Thoracic aorta endothelial cell (primary cell): ENCODE data around the gene PAPLN. TPM values are rescaled to one million over a fixed set of nuclear protein-coding genes. Genes with fewer than 3 reads are reported as not detected.

Experiments
- small RNA-seq: library from RNA; depleted of rRNA; stranded (forward); fragments of <200 nt; gene quantifications from one replicate; pipeline ENCODE3, GENCODE V24; 2012
- total RNA-seq: library from RNA; depleted of rRNA; stranded (reverse); fragments of >200 nt; gene quantifications from 2 replicates; pipeline ENCODE4 v1.2.3, GENCODE V29; 2012

The PAPLN gene
- total RNA-seq, result 1.1 and 1.5 TPM in 2 replicates

GRCh38 chr14:73237219-73237785 lies at the start of gene PAPLN:
Gene PAPLN, plus strand, starts transcription at chr14:73237506. Its CDS starts 2,273 bp downstream, at chr14:73239779.

Small RNA genes lying within 50 kb of the gene (small RNA-seq; reads per million reads assigned to genes)
- gene AC004858.1 (not detected), gene RNU6-419P (not detected)

Other genes with a start within 250 kb of the PAPLN start
- 21.1 and 25.5 TPM in 2 replicates for gene ZFYVE1, start 210.4 kb upstream of the PAPLN start, total RNA-seq
- 70.6 and 78.8 TPM in 2 replicates for gene RBM25, start 179.0 kb upstream of the PAPLN start, total RNA-seq
- gene PSEN1, start 101.0 kb upstream of the PAPLN start, total RNA-seq, result 45.9 and 52.2 TPM in 2 replicates
- gene NUMB, start 221.0 kb downstream of the PAPLN start, total RNA-seq, result 105 and 111 TPM in 2 replicates